ENCODE results near the gene KANSL1.

GRCh38 chr17:46159686-46160085, 33.5 kb downstream of the KANSL1 start:
- TF ChIP-seq CTCF (IDR thresholded peaks at IDR 0.05; ENCODE audit: insufficient read depth, low read length, poor library complexity, severe bottlenecking) (no peak), EZH2phosphoT487 (conservative IDR thresholded peaks at IDR 0.05; ENCODE audit: low read length) (no peak)

All from SU-DHL-6 (cell line).